Measurements from ENCODE around the gene SLC25A29. TPM values are rescaled to one million over a fixed set of nuclear protein-coding genes. Genes with fewer than 3 reads are reported as not detected.

Gene SLC25A29
- total and polyA plus RNA-seq, 2 of the 13 experiments (the other 11 are each of a cell fraction or from before 2014, with no cell fraction given): 12.2 to 17.2 TPM

DNA sequence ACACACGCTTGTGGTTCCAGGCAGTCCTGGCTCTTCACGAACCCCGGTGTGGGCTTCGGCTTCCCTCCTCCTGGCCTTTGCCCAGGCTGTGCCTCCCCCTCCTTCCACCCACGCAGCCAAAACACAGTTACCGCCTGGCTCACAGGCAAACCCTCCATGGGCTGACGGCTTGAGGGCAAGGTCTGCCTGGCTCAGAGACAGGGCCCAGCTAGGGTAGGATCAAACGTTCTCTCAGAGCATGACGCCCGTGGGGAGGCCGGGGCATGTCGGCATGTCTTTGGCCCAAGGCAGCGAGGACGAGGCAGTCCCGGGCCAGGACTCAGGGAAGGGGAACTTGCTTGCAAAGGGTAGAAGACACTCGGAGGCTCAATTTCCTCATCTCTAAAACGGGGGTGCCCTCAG is 19.0 kb upstream of the SLC25A29 start (continued):
- TF ChIP-seq, protein P1, sequence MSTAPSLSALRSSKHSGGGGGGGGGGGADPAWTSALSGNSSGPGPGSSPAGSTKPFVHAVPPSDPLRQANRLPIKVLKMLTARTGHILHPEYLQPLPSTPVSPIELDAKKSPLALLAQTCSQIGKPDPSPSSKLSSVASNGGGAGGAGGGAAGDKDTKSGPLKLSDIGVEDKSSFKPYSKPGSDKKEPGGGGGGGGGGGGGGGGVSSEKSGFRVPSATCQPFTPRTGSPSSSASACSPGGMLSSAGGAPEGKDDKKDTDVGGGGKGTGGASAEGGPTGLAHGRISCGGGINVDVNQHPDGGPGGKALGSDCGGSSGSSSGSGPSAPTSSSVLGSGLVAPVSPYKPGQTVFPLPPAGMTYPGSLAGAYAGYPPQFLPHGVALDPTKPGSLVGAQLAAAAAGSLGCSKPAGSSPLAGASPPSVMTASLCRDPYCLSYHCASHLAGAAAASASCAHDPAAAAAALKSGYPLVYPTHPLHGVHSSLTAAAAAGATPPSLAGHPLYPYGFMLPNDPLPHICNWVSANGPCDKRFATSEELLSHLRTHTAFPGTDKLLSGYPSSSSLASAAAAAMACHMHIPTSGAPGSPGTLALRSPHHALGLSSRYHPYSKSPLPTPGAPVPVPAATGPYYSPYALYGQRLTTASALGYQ (CRISPR knock-in tag; IDR thresholded peaks at IDR 0.05): no peak
- TF ChIP-seq GZF1 (CRISPR knock-in tag; IDR thresholded peaks at IDR 0.05) (no peak), SNAI1 (CRISPR knock-in tag; IDR thresholded peaks at IDR 0.05; ENCODE audit: borderline replicate concordance) (no peak), IKZF4 (CRISPR knock-in tag; IDR thresholded peaks at IDR 0.05; ENCODE audit: borderline replicate concordance, low read depth, not compliant biosample characterization) (no peak), ASH2L (IDR thresholded peaks at IDR 0.05; ENCODE audit: insufficient read length, low read depth, low read length) (no peak), ZBTB1 (CRISPR knock-in tag; IDR thresholded peaks at IDR 0.05; ENCODE audit: borderline replicate concordance) (no peak), GABPB1 (CRISPR knock-in tag; IDR thresholded peaks at IDR 0.05) (peak; percentile 38; the same call in 1 of the 2 replicates), ZFX (CRISPR knock-in tag; IDR thresholded peaks at IDR 0.05; ENCODE audit: low read depth) (peak; percentile 71), MYNN (CRISPR knock-in tag; IDR thresholded peaks at IDR 0.05; ENCODE audit: low read depth) (no peak), ZFP41 (CRISPR knock-in tag; IDR thresholded peaks at IDR 0.05; ENCODE audit: borderline replicate concordance) (no peak), ZNF782 (CRISPR knock-in tag; IDR thresholded peaks at IDR 0.05; ENCODE audit: borderline replicate concordance) (no peak), ZKSCAN1 (IDR thresholded peaks at IDR 0.05; ENCODE audit: low read length) (no peak), ZNF768 (CRISPR knock-in tag; IDR thresholded peaks at IDR 0.05) (peak; percentile 36; the same call in 1 of the 2 replicates), ZNF879 (CRISPR knock-in tag; IDR thresholded peaks at IDR 0.05) (no peak), DMAP1 (CRISPR knock-in tag; IDR thresholded peaks at IDR 0.05) (0 out of 2 replicates have a peak, but pooled peaks have one; percentile 26), PHF5A (CRISPR knock-in tag; IDR thresholded peaks at IDR 0.05; ENCODE audit: low read depth, unreplicated experiment) (no peak), TP53 (CRISPR knock-in tag; conservative IDR thresholded peaks at IDR 0.05) (no peak), TOE1 (CRISPR knock-in tag; IDR thresholded peaks at IDR 0.05) (no peak), ELF3 (CRISPR knock-in tag; IDR thresholded peaks at IDR 0.05) (no peak), PAX8 (CRISPR knock-in tag; IDR thresholded peaks at IDR 0.05; ENCODE audit: borderline replicate concordance) (no peak)
- TF ChIP-seq, protein P2, sequence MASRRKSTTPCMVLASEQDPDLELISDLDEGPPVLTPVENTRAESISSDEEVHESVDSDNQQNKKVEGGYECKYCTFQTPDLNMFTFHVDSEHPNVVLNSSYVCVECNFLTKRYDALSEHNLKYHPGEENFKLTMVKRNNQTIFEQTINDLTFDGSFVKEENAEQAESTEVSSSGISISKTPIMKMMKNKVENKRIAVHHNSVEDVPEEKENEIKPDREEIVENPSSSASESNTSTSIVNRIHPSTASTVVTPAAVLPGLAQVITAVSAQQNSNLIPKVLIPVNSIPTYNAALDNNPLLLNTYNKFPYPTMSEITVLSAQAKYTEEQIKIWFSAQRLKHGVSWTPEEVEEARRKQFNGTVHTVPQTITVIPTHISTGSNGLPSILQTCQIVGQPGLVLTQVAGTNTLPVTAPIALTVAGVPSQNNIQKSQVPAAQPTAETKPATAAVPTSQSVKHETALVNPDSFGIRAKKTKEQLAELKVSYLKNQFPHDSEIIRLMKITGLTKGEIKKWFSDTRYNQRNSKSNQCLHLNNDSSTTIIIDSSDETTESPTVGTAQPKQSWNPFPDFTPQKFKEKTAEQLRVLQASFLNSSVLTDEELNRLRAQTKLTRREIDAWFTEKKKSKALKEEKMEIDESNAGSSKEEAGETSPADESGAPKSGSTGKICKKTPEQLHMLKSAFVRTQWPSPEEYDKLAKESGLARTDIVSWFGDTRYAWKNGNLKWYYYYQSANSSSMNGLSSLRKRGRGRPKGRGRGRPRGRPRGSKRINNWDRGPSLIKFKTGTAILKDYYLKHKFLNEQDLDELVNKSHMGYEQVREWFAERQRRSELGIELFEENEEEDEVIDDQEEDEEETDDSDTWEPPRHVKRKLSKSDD (CRISPR knock-in tag; IDR thresholded peaks at IDR 0.05; ENCODE audit: low read depth): no peak
- TF ChIP-seq, protein P3, sequence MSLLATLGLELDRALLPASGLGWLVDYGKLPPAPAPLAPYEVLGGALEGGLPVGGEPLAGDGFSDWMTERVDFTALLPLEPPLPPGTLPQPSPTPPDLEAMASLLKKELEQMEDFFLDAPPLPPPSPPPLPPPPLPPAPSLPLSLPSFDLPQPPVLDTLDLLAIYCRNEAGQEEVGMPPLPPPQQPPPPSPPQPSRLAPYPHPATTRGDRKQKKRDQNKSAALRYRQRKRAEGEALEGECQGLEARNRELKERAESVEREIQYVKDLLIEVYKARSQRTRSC (CRISPR knock-in tag; IDR thresholded peaks at IDR 0.05; ENCODE audit: low read depth): no peak
- TF ChIP-seq, protein P4, sequence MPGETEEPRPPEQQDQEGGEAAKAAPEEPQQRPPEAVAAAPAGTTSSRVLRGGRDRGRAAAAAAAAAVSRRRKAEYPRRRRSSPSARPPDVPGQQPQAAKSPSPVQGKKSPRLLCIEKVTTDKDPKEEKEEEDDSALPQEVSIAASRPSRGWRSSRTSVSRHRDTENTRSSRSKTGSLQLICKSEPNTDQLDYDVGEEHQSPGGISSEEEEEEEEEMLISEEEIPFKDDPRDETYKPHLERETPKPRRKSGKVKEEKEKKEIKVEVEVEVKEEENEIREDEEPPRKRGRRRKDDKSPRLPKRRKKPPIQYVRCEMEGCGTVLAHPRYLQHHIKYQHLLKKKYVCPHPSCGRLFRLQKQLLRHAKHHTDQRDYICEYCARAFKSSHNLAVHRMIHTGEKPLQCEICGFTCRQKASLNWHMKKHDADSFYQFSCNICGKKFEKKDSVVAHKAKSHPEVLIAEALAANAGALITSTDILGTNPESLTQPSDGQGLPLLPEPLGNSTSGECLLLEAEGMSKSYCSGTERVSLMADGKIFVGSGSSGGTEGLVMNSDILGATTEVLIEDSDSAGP (CRISPR knock-in tag; IDR thresholded peaks at IDR 0.05; ENCODE audit: borderline replicate concordance): peak; percentile 84
- TF ChIP-seq, protein P5, sequence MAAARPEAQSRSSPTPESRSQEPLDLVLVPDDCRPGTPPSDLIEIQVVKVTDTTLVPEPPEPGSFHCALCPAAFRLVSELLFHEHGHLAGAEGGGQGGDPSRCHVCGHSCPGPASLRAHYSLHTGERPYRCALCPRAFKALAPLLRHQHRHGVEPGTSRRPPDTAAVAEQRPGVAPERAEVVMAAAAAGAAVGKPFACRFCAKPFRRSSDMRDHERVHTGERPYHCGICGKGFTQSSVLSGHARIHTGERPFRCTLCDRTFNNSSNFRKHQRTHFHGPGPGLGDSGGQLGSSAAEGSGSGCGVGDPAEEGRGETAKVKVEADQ (CRISPR knock-in tag; IDR thresholded peaks at IDR 0.05; ENCODE audit: borderline replicate concordance): no peak
